Muscle layer of duodenum (tissue), 2 donors: Measurements from ENCODE around the gene NCKAP5.

Experiments
- H3K27ac ChIP-seq: one replicate; pipeline ENCODE4 v1.7.0; 2013; ENCODE audit warnings: mild to moderate bottlenecking, low read length
- H3K27me3 ChIP-seq: one replicate; pipeline ENCODE4 v1.7.0; 2013; ENCODE audit warnings: low read depth, mild to moderate bottlenecking, control low read depth, low read length
- H3K36me3 ChIP-seq, 2 donors: one replicate each; pipeline ENCODE4 v1.7.0; 2013; ENCODE audit warnings: low read length in 2 of 2, control low read depth in 1 of 2, mild to moderate bottlenecking in 1 of 2; ENCODE audit not compliant: insufficient read depth in 2 of 2, control insufficient read depth in 1 of 2
- H3K4me1 ChIP-seq, 2 donors: one replicate each; pipeline ENCODE4 v1.7.0; 2013; ENCODE audit warnings: low read length in 2 of 2, mild to moderate bottlenecking in 2 of 2, control low read depth in 1 of 2, moderate library complexity in 1 of 2; ENCODE audit not compliant: insufficient read depth in 2 of 2, control insufficient read depth in 1 of 2
- H3K4me3 ChIP-seq, 2 donors: one replicate each; pipeline ENCODE4 v1.7.0; 2013; ENCODE audit warnings: low read length in 2 of 2, low read depth in 1 of 2, mild to moderate bottlenecking in 1 of 2
- H3K9me3 ChIP-seq, 2 donors: one replicate each; pipeline ENCODE4 v1.7.0; 2013; ENCODE audit warnings: low read length in 2 of 2, control low read depth in 1 of 2, mild to moderate bottlenecking in 1 of 2; ENCODE audit not compliant: control insufficient read depth in 1 of 2
- donor health status: healthy.

The NCKAP5 gene

GRCh38 chr2:133574186-133574585 lies 5.9 kb upstream of the NCKAP5 start:
- no peaks in the 10 kb centered on the region for H3K27me3 ChIP-seq
- no peaks in the 10 kb centered on the region for H3K36me3 ChIP-seq
- no peaks in the 10 kb centered on the region for H3K9me3 ChIP-seq
- H3K4me1 ChIP-seq = no peaks in the 10 kb centered on the region
- H3K4me3 ChIP-seq = no peak overlapping the region
- no peak overlapping the region for H3K27ac ChIP-seq

DNA sequence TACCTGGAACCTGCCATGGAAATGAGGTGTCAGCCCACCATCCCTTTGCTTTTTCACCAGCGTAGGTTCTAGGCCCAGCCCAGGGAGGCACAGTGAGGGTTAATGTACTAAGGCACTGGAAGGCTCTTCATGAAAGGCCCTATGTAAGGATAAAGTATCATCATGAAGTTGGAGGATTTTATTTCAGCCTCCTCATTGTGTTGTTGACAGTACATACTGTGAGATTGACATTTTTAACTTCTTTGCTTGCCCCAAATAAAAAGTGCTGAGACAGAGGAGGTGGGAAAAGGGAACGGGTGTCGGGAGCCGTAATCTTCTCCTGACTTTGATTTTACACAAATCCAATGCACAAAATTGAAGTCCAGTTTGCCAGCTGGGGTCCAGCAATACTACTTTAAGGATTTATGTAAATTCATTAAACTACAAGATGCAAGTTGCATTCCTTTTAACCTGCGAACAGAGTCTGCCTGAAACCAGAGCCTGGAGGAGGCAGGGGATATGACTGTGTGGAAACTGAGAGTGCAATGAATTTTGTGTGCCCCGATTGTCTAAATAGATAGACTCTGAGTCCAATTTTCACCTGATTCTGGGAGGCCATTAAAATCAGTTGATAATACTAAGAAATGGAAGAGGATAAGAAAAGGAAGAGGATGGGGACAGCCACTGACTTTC lies 5.4 kb upstream of the NCKAP5 start:
- H3K4me1 ChIP-seq = no peaks in the 10 kb centered on the region
- no peaks in the 10 kb centered on the region for H3K9me3 ChIP-seq
- H3K27ac ChIP-seq = no peak overlapping the region
- H3K36me3 ChIP-seq = no peaks in the 10 kb centered on the region
- no peak overlapping the region for H3K4me3 ChIP-seq
- H3K27me3 ChIP-seq = no peaks in the 10 kb centered on the region

- H3K27ac ChIP-seq = no peak overlapping the region
- no peaks in the 10 kb centered on the region for H3K36me3 ChIP-seq
- H3K4me3 ChIP-seq = no peak overlapping the region
- H3K9me3 ChIP-seq = no peaks in the 10 kb centered on the region
- H3K4me1 ChIP-seq = no peaks in the 10 kb centered on the region
- H3K27me3 ChIP-seq = no peaks in the 10 kb centered on the region
Measured at GRCh38 chr2:133571249-133571648, 3.0 kb upstream of the NCKAP5 start.

DNA sequence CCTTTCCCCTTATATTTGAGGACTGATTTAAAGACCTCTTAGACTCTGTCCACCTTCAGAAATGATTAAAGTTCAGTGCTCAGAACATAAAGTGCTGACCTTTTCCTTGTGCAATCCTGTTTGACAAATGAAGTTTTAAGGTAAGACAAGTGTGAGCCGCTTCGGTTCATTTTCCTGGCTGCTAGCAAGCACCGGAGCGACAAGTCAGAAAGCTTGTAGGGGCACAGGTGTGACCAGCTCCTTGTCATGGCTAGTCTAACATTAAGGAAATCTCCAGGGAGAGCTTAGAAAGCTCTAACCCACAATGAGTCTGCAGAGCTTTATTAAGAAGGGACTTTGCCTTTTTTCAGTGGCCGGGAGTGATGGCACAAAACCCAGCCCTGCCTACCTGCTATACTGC lies 2.3 kb upstream of the NCKAP5 start:
- Histone ChIP-seq H3K36me3 (no peaks in the 10 kb centered on the region), H3K9me3 (no peaks in the 10 kb centered on the region), H3K4me3 (no peak overlapping the region), H3K27ac (no peak overlapping the region), H3K4me1 (no peaks in the 10 kb centered on the region), H3K27me3 (no peaks in the 10 kb centered on the region)

DNA sequence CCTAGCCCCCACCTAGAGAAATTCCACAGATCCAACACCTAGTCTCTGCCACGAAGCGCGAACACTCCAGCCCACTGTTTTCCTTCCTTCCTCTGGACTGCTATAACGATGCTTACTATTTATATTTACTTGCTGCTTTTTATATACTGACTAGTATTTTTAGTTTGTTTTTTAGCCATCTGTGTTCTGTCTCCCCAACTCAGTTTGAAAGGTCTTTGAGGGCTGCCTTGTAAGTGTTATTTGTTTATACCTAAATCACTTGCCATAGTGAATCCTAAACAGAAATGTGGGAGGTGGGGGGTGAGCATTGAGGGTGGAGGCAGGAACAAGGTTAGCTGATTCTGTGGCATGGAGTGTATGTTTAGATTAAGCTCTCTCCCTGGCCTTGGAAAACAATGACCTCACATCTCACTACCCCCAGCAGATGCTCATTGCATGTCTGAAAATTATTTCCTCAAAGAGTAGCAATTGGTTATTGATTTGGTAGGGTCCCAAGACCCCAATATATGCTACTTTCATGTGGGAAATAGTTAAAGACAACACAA lies 1.1 kb upstream of the NCKAP5 start:
- no peaks in the 10 kb centered on the region for H3K4me1 ChIP-seq
- H3K27ac ChIP-seq = no peak overlapping the region
- no peaks in the 10 kb centered on the region for H3K27me3 ChIP-seq
- H3K4me3 ChIP-seq = no peak overlapping the region
- H3K9me3 ChIP-seq = no peaks in the 10 kb centered on the region
- no peaks in the 10 kb centered on the region for H3K36me3 ChIP-seq

DNA sequence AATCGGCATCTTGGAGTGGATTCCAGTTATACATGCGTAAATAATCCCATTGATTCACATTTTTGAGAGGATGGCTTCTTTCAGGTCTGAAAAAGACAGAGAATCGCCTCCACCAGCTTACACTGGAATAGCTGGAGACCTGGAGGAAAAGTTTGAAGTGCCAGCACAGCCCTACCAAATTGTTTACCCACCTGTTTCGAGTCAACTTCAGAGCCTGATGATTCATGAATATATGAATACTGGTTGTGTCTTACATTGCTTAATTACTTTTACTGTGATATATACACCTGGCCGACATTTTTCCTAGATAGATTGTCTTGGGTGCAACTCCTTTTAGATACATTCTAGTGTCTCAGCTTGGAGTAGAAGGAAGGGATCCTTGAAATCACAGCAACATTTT lies 335 bp upstream of the NCKAP5 start:
- Histone ChIP-seq H3K4me3 (peak overlapping the region; percentile 43 to 50), H3K36me3 (no peaks in the 10 kb centered on the region), H3K27me3 (no peaks in the 10 kb centered on the region), H3K27ac (no peak overlapping the region), H3K4me1 (no peaks in the 10 kb centered on the region), H3K9me3 (no peaks in the 10 kb centered on the region)

DNA sequence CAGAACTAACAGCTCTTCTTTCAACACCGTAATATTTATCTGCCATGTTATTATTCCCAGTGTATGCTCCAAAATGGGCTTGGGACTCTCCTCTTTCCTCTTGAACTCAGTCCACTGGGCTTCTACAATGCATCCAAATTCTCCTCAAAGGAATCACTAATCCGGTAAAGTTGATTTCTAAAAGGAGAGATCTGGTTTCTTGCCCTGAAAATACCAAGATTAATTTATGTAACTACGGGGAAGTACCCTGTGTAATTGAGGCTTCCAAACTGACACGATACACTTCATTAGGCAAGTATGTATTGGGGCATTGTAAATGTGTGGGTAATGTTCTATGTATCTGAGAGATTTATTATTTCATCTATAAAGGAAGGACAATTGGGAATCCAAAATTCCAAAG lies 5.7 kb downstream of the NCKAP5 start:
- H3K9me3 ChIP-seq = no peaks in the 10 kb centered on the region
- no peak overlapping the region for H3K4me3 ChIP-seq
- H3K4me1 ChIP-seq = no peaks in the 10 kb centered on the region
- no peaks in the 10 kb centered on the region for H3K36me3 ChIP-seq
- H3K27me3 ChIP-seq = no peaks in the 10 kb centered on the region
- no peak overlapping the region for H3K27ac ChIP-seq

DNA sequence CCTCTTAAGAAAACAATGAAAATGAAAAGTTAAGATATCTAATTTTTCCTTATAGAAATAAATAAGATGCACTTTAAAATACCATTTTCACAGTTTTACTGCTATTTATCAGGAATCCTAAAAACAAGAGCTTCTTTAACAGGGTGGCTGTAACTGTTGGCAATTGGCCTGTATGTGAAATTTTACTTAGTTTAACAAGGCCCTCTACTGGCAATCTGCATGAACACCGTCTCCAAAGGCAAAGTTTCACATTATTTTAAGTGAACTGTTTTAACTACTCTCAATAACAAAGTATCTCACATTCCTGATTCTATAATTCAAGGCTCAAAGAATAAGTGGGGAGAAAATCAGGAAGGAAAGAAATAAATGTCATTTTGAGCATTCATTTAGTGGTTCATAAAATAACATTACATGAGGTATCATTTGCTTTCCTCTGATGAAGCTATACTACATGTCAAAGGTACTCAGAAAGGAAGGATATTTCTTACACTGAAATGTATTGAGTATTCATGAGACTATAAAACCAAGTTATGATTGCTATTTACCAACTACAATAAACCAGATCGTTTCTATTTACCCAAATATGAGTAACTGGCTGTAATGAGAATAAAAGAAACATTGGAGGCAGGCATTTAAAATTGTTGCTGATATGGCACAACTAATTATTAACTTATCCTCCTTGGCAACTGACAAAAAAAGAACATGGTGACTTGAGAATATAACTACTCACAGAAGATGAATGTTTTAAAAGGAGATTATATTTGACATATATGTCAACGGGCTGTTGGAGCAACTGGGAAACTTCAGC lies 7.0 kb downstream of the NCKAP5 start:
- Histone ChIP-seq H3K27ac (no peak overlapping the region), H3K4me3 (no peak overlapping the region), H3K36me3 (no peaks in the 10 kb centered on the region), H3K4me1 (no peaks in the 10 kb centered on the region), H3K27me3 (no peaks in the 10 kb centered on the region), H3K9me3 (no peaks in the 10 kb centered on the region)

DNA sequence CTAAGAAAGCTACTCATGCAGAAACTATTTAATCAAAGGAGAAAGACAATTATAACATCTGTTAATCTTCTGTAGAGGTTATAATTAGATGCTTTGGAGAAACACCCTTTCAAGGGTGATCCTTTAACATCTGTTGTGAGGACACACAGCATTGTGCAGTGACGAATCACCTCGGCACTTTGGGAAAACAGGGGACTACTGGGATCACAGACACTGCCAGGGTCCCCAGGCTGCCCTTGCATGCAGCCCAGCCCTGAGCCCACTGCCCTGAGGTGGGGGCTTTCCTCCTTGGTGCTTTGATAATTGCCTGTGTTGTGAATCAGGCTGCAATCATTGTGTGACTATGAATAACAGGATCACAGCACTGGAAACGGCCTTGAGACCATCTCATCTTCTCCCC lies 10.6 kb downstream of the NCKAP5 start:
- H3K4me3 ChIP-seq = no peak overlapping the region
- H3K27me3 ChIP-seq = no peaks in the 10 kb centered on the region
- H3K27ac ChIP-seq = no peak overlapping the region
- no peaks in the 10 kb centered on the region for H3K9me3 ChIP-seq
- no peaks in the 10 kb centered on the region for H3K36me3 ChIP-seq
- H3K4me1 ChIP-seq = no peaks in the 10 kb centered on the region

GRCh38 chr2:133553838-133554408 lies 14.3 kb downstream of the NCKAP5 start:
- Histone ChIP-seq H3K4me3 (no peak overlapping the region), H3K27ac (no peak overlapping the region), H3K4me1 (no peaks in the 10 kb centered on the region), H3K36me3 (no peaks in the 10 kb centered on the region), H3K9me3 (no peaks in the 10 kb centered on the region), H3K27me3 (no peaks in the 10 kb centered on the region)

DNA sequence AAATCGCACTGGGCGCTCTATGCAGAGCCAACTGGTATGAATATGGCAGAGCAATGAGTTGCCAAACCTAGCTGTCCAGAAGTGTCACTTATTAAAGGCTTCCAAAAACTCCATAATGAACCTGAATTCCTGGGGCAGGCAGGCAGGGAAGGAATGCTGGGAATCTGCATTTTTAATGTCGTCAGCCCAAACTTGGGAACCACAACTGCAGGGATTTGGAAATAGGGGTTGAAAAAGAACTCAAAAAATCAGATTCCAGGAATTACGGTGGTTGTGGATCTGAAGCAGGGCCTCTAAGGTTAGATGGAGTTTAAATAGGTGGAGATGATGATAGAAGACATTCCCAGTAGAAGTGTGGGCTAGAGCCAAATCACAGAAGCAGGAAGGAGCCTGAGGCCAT lies 15.0 kb downstream of the NCKAP5 start:
- Histone ChIP-seq H3K27me3 (no peaks in the 10 kb centered on the region), H3K27ac (no peak overlapping the region), H3K36me3 (no peaks in the 10 kb centered on the region), H3K4me3 (no peak overlapping the region), H3K9me3 (no peaks in the 10 kb centered on the region), H3K4me1 (no peaks in the 10 kb centered on the region)
